HG02642 (cell line): Measurements from ENCODE around the gene TNK1.
"Not testable (repeated sequence)": the region's sequence is repeated elsewhere in the genome, so short reads cannot be mapped to it uniquely, and the experiment has no call there.

Source experiments
- ATAC-seq: cut with Tn5 transposase; IDR thresholded peaks from one replicate; pipeline ENCODE4 v1.9.1; 2021; ENCODE audit warnings: mild to moderate bottlenecking; ENCODE audit not compliant: unreplicated experiment, poor library complexity

TNK1 gene

GRCh38 chr17:7380855-7381683 lies at the start of gene TNK1:
Gene TNK1, plus strand, starts transcription at chr17:7381089. Its CDS starts 1,838 bp downstream, at chr17:7382927.
- no peak for ATAC-seq

- ATAC-seq, result no peak
Measured at GRCh38 chr17:7332111-7332510, 48.8 kb upstream of the TNK1 start.

- not testable (repeated sequence) for ATAC-seq
Measured at GRCh38 chr17:7332600-7333069, 48.3 kb upstream of the TNK1 start.

- ATAC-seq, result no peak
Measured at GRCh38 chr17:7334938-7335538, 45.9 kb upstream of the TNK1 start.

- ATAC-seq, result peak; percentile 4
Measured at GRCh38 chr17:7335765-7336164, 45.1 kb upstream of the TNK1 start.

GRCh38 chr17:7336240-7337175 lies 44.4 kb upstream of the TNK1 start, which contains the start of gene ACAP1:
Gene ACAP1, plus strand, starts transcription at chr17:7336529. Its CDS starts 206 bp downstream, at chr17:7336735.
- ATAC-seq, result peak; percentile 70

GRCh38 chr17:7337600-7337999 lies 43.3 kb upstream of the TNK1 start:
- not testable (repeated sequence) for ATAC-seq

- ATAC-seq, result no peak
Measured at GRCh38 chr17:7340179-7340578, 40.7 kb upstream of the TNK1 start.

- ATAC-seq, result no peak
Measured at GRCh38 chr17:7341842-7342241, 39.0 kb upstream of the TNK1 start.

- ATAC-seq, result no peak
Measured at GRCh38 chr17:7343250-7343649, 37.6 kb upstream of the TNK1 start.

- ATAC-seq, result no peak
Measured at GRCh38 chr17:7346761-7347614, 33.9 kb upstream of the TNK1 start.

- no peak for ATAC-seq
Measured at GRCh38 chr17:7347630-7348477, 33.0 kb upstream of the TNK1 start.

- no peak for ATAC-seq
Measured at GRCh38 chr17:7348478-7349242, 32.2 kb upstream of the TNK1 start.

GRCh38 chr17:7351665-7352502 lies 29.0 kb upstream of the TNK1 start, which contains the start of gene KCTD11:
Gene KCTD11, plus strand, starts transcription at chr17:7352162.
- ATAC-seq, result peak; percentile 67

- no peak for ATAC-seq
Measured at GRCh38 chr17:7352503-7352889, 28.4 kb upstream of the TNK1 start.

GRCh38 chr17:7352910-7353635 lies 27.8 kb upstream of the TNK1 start:
- ATAC-seq, result no peak
